ENCODE data around the gene CZIB. TPM values are rescaled to one million over a fixed set of nuclear protein-coding genes. Genes with fewer than 3 reads are reported as not detected.

Gene CZIB
- total and polyA plus RNA-seq, 2 of the 4 experiments (the other 2 are of a cell fraction): 41.0 to 58.9 TPM

GRCh38 chr1:53258216-53258615, 37.8 kb upstream of the CZIB start:
- Histone ChIP-seq H3K36me3 (ENCODE audit: control insufficient read depth, insufficient read depth, low read length) (peaks cover 7% of the 10 kb centered on the region), H3K4me3 (ENCODE audit: insufficient read depth, low read depth, low read length) (no peak overlapping the region), H3K27me3 (ENCODE audit: control insufficient read depth, insufficient read depth, low read length) (no peaks in the 10 kb centered on the region), H2AK9ac (replicated peaks; ENCODE audit: low read depth, low read length, poor library complexity) (no peak overlapping the region), H3K4me1 (ENCODE audit: control insufficient read depth, insufficient read depth, low read length) (peaks cover 6% of the 10 kb centered on the region; the same call in 1 of the 2 replicates), H2BK15ac (ENCODE audit: low read depth, low read length) (no peak overlapping the region), H2BK5ac (ENCODE audit: low read depth, low read length, poor library complexity, severe bottlenecking) (no peak overlapping the region), H3K9ac (ENCODE audit: low read depth, low read length) (no peak overlapping the region), H3K18ac (ENCODE audit: low read depth, low read length) (no peak overlapping the region), H3K9me1 (ENCODE audit: insufficient read depth, low read length) (peaks cover 29% of the 10 kb centered on the region), H3K14ac (replicated peaks; ENCODE audit: low read depth, low read length) (no peak overlapping the region), H2BK120ac (ENCODE audit: low read depth, low read length) (peak overlapping the region; percentile 33; the same call in 1 of the 2 replicates), H3K79me1 (ENCODE audit: low read depth in 1 of 2, low read length in 2 of 2) (no peaks in the 10 kb centered on the region), H4K91ac (ENCODE audit: insufficient read depth, low read depth, low read length) (no peak overlapping the region), H3K9me3 (ENCODE audit: control insufficient read depth, insufficient read depth, low read length) (no peaks in the 10 kb centered on the region), H4K8ac (ENCODE audit: low read depth in 2 of 2, low read length in 2 of 2) (peak overlapping the region in 1 of 2 experiments; percentile 53; a peak in 2 of 4 replicates), H4K20me1 (ENCODE audit: insufficient read depth, low read length) (no peaks in the 10 kb centered on the region), H3K27ac (ENCODE audit: insufficient read depth, low read length) (no peak overlapping the region), H2AK5ac (ENCODE audit: low read depth, low read length) (peak overlapping the region; percentile 73; the same call in 1 of the 2 replicates), H3K23ac (ENCODE audit: low read depth, low read length) (no peak overlapping the region), H3K56ac (ENCODE audit: extremely low read depth, insufficient read depth, low read length) (no peak overlapping the region), H3K4me2 (ENCODE audit: low read depth, low read length) (no peak overlapping the region), H2BK20ac (ENCODE audit: low read depth, low read length) (no peak overlapping the region; the same call in 1 of the 2 replicates), H3K4ac (ENCODE audit: low read depth, low read length) (peak overlapping the region; percentile 45; the same call in 1 of the 2 replicates), H4K5ac (ENCODE audit: low read depth, low read length) (no peak overlapping the region), H2AFZ (replicated peaks; ENCODE audit: low read length, poor library complexity) (no peak overlapping the region)
- no TSS peak for BruUV-seq (replicated peaks)
- in situ Hi-C loops (cut with MboI; ENCODE audit: low sequenced_read_pairs): no loop called here
- ATAC-seq (ENCODE audit: low read depth) (no peak), DNase-seq (no peak)
- intact Hi-C loops (cut with micrococcal nuclease): no loop called here
- no CpG with 5 or more reads among the region's 1 CpG for WGBS, 2 experiments (ENCODE audit: extremely low coverage in 2 of 2, insufficient read length in 1 of 2)
- POLR2A ChIA-PET (ENCODE audit: unreplicated experiment): interaction anchor here (0.5 kb wide), 1 partner anchor 589 kb away, joined by 9 read pairs; no protein-coding TSS in a partner anchor
- dilution Hi-C loops (cut with HindIII; ENCODE audit: low sequenced_read_pairs, unreplicated experiment): no loop called here
- TF ChIP-seq BHLHE40 (IDR thresholded peaks at IDR 0.05; ENCODE audit: low read depth, low read length) (no peak), FOS (IDR thresholded peaks at IDR 0.05; ENCODE audit: low read depth, low read length) (no peak), CEBPB (IDR thresholded peaks at IDR 0.05; ENCODE audit: low read depth, low read length) (no peak), RCOR1 (IDR thresholded peaks at IDR 0.05; ENCODE audit: insufficient replicate concordance, low read length) (no peak), MAZ (IDR thresholded peaks at IDR 0.05; ENCODE audit: borderline replicate concordance, low read depth, low read length) (no peak), RAD21 (IDR thresholded peaks at IDR 0.05; ENCODE audit: low read length) (no peak), POLR2A (IDR thresholded peaks at IDR 0.05; ENCODE audit: low read depth, low read length) (no peak), CHD1 (IDR thresholded peaks at IDR 0.05; ENCODE audit: low read depth, low read length) (no peak), NFE2L2 (IDR thresholded peaks at IDR 0.05; ENCODE audit: low read depth, low read length) (no peak), MAFK (IDR thresholded peaks at IDR 0.05; ENCODE audit: low read depth, low read length) (no peak), RFX5 (IDR thresholded peaks at IDR 0.05; ENCODE audit: low read depth, low read length) (no peak), SMC3 (IDR thresholded peaks at IDR 0.05; ENCODE audit: low read depth, low read length) (no peak), MXI1 (IDR thresholded peaks at IDR 0.05; ENCODE audit: borderline replicate concordance, low read depth, low read length) (no peak)
- TF ChIP-seq, protein P1, sequence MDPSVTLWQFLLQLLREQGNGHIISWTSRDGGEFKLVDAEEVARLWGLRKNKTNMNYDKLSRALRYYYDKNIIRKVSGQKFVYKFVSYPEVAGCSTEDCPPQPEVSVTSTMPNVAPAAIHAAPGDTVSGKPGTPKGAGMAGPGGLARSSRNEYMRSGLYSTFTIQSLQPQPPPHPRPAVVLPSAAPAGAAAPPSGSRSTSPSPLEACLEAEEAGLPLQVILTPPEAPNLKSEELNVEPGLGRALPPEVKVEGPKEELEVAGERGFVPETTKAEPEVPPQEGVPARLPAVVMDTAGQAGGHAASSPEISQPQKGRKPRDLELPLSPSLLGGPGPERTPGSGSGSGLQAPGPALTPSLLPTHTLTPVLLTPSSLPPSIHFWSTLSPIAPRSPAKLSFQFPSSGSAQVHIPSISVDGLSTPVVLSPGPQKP (IDR thresholded peaks at IDR 0.05; ENCODE audit: borderline replicate concordance, low read depth, low read length): no peak
- TF ChIP-seq, protein P2, sequence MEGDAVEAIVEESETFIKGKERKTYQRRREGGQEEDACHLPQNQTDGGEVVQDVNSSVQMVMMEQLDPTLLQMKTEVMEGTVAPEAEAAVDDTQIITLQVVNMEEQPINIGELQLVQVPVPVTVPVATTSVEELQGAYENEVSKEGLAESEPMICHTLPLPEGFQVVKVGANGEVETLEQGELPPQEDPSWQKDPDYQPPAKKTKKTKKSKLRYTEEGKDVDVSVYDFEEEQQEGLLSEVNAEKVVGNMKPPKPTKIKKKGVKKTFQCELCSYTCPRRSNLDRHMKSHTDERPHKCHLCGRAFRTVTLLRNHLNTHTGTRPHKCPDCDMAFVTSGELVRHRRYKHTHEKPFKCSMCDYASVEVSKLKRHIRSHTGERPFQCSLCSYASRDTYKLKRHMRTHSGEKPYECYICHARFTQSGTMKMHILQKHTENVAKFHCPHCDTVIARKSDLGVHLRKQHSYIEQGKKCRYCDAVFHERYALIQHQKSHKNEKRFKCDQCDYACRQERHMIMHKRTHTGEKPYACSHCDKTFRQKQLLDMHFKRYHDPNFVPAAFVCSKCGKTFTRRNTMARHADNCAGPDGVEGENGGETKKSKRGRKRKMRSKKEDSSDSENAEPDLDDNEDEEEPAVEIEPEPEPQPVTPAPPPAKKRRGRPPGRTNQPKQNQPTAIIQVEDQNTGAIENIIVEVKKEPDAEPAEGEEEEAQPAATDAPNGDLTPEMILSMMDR (conservative IDR thresholded peaks at IDR 0.05; ENCODE audit: low read depth, low read length): no peak
- TF ChIP-seq, protein P3, sequence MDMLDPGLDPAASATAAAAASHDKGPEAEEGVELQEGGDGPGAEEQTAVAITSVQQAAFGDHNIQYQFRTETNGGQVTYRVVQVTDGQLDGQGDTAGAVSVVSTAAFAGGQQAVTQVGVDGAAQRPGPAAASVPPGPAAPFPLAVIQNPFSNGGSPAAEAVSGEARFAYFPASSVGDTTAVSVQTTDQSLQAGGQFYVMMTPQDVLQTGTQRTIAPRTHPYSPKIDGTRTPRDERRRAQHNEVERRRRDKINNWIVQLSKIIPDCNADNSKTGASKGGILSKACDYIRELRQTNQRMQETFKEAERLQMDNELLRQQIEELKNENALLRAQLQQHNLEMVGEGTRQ (IDR thresholded peaks at IDR 0.05; ENCODE audit: low read depth, low read length): no peak
- CTCF ChIA-PET: interaction anchor here (0.6 kb wide), 1 partner anchor 156 kb away, joined by 4 read pairs; no protein-coding TSS in a partner anchor

All from IMR-90 (cell line).